ENCODE data around the gene HEATR5B. TPM values are rescaled to one million over a fixed set of nuclear protein-coding genes. Genes with fewer than 3 reads are reported as not detected.

HEATR5B gene
- total and polyA plus RNA-seq, 8 donors, result 8.7 to 15.5 (median 13.3) TPM

DNA sequence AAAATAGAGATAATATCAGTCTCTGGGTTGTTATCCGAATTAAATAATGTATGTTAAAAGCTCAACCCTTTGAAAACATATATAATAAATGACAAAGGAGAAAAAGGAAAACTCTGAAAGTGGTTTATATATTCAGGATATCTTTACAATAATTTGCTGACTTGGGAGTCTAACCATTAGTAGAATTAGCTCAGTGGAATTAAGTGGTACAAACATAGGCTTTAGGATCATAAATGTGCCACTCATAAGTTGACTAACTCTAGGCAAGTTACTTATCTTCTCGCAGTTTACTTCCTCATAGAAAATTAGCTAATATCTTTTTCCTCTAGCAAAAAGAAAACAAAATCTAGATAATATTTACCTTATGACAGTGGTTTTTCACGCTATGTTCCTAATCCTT, 44.6 kb downstream of the HEATR5B start:
- ATAC-seq (no peak), DNase-seq (no peak), FAIRE-seq (no peak)
- TF ChIP-seq, protein P1, sequence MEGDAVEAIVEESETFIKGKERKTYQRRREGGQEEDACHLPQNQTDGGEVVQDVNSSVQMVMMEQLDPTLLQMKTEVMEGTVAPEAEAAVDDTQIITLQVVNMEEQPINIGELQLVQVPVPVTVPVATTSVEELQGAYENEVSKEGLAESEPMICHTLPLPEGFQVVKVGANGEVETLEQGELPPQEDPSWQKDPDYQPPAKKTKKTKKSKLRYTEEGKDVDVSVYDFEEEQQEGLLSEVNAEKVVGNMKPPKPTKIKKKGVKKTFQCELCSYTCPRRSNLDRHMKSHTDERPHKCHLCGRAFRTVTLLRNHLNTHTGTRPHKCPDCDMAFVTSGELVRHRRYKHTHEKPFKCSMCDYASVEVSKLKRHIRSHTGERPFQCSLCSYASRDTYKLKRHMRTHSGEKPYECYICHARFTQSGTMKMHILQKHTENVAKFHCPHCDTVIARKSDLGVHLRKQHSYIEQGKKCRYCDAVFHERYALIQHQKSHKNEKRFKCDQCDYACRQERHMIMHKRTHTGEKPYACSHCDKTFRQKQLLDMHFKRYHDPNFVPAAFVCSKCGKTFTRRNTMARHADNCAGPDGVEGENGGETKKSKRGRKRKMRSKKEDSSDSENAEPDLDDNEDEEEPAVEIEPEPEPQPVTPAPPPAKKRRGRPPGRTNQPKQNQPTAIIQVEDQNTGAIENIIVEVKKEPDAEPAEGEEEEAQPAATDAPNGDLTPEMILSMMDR (IDR thresholded peaks at IDR 0.05), result no peak
- no peaks in the 10 kb centered on the region for H3K4me1 ChIP-seq
- H3K27me3 ChIP-seq, result no peaks in the 10 kb centered on the region
- peaks cover 3 to 10% (median 3%) of the 10 kb centered on the region in 3 donors for H3K36me3 ChIP-seq
- H3K9me3 ChIP-seq, result no peaks in the 10 kb centered on the region
- WGBS, 2 donors, result 79% methylated on average over 3 of the region's 3 CpGs
- H3K27ac ChIP-seq, result no peak overlapping the region
- H3K4me3 ChIP-seq, result no peak overlapping the region
- intact Hi-C loops (cut with DNase I), result no loop called here

DNA sequence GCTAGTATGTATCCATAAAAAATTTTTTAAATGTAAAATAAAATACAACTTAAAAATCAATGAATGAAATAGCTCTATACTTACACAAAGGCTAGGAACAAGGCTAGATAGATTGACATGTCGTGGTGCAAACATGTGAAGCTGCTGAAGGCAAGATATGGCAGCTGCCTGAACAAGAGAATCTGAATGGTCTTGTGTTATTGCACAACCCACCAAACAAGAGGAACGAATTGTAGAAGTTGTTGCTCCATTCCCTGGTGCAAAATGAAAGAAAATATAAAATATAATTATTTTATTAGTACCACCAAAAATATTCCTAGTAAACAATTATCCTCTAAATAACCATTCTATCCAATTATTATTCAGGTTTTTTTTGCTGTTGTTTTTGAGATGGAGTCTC, 46.4 kb downstream of the HEATR5B start:
- 86 to 87% methylated on average over 2 of the region's 2 CpGs for WGBS, 2 donors
- no peaks in the 10 kb centered on the region for H3K27me3 ChIP-seq

DNA sequence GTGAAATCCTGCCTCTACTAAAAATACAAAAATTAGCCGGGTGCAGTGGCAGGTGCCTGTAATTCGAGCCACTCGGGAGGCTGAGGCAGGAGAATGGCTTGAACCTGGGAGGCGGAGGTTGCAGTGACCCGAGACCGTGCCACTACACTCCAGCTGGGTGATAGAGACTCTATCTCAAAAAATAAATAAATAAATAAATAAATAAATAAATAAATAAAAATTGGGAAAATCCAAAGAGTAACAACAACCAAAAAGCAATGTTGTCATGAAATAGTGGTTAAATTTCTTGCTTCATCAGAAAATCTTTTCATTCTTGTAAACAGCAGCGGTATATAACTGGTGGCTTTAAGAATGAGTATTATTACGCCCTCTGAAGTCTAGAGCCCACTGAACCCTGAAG, 54.4 kb downstream of the HEATR5B start:
- FAIRE-seq, result no peak
- H3K27ac ChIP-seq, result no peak overlapping the region
- ATAC-seq, result no peak
- peaks cover 0 to 38% (median 8%) of the 10 kb centered on the region in 3 donors for H3K36me3 ChIP-seq
- no peak overlapping the region for H3K4me3 ChIP-seq
- WGBS, 2 donors, result 99 to 100% methylated on average over 8 of the region's 8 CpGs
- intact Hi-C loops (cut with DNase I), result no loop called here
- DNase-seq, result no peak
- TF ChIP-seq, protein P1 (IDR thresholded peaks at IDR 0.05), result no peak
- H3K9me3 ChIP-seq, result no peaks in the 10 kb centered on the region
- no peaks in the 10 kb centered on the region for H3K4me1 ChIP-seq
- H3K27me3 ChIP-seq, result no peaks in the 10 kb centered on the region

More for the DNA sequence above, 46.4 kb downstream of the HEATR5B start:
- no peaks in the 10 kb centered on the region for H3K9me3 ChIP-seq
- TF ChIP-seq, protein P1 (IDR thresholded peaks at IDR 0.05), result no peak
- intact Hi-C loops (cut with DNase I), result no loop called here
- H3K4me3 ChIP-seq, result no peak overlapping the region
- no peaks in the 10 kb centered on the region for H3K4me1 ChIP-seq
- ATAC-seq (no peak), FAIRE-seq (no peak), DNase-seq (no peak)
- no peak overlapping the region for H3K27ac ChIP-seq
- H3K36me3 ChIP-seq, result peaks cover 3 to 16% (median 3%) of the 10 kb centered on the region in 3 donors

DNA sequence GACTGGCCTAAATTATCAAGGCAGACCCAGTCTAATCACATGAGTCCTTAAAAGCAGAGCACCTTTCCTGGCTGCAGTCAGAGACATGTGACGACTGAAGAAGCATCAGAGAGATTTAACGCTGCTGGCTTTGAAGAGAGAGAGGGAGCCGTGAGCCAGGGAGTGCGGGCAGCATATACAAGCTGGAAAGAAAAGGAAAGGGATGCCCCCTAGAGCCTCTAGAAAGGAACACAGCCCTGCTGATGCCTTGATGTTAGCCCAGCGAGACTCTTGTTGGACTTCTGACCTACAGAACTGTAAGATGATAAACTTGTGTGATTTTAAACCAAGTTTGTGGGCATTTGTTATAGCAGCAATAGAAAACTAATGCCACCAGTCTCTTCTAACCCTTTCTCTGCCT, 58.1 kb downstream of the HEATR5B start:
- Histone ChIP-seq H3K27me3 (no peaks in the 10 kb centered on the region), H3K36me3 (peaks cover 0 to 32% (median 8%) of the 10 kb centered on the region in 3 donors), H3K4me1 (peaks cover 0 to 2% (median 0%) of the 10 kb centered on the region in 3 donors), H3K27ac (no peak overlapping the region), H3K9me3 (no peaks in the 10 kb centered on the region), H3K4me3 (no peak overlapping the region)
- 96 to 97% methylated on average over 5 of the region's 5 CpGs for WGBS, 2 donors
- DNase-seq (no peak), ATAC-seq (no peak), FAIRE-seq (no peak)
- TF ChIP-seq, protein P1 (IDR thresholded peaks at IDR 0.05), result no peak
- intact Hi-C loops (cut with DNase I), result no loop called here

DNA sequence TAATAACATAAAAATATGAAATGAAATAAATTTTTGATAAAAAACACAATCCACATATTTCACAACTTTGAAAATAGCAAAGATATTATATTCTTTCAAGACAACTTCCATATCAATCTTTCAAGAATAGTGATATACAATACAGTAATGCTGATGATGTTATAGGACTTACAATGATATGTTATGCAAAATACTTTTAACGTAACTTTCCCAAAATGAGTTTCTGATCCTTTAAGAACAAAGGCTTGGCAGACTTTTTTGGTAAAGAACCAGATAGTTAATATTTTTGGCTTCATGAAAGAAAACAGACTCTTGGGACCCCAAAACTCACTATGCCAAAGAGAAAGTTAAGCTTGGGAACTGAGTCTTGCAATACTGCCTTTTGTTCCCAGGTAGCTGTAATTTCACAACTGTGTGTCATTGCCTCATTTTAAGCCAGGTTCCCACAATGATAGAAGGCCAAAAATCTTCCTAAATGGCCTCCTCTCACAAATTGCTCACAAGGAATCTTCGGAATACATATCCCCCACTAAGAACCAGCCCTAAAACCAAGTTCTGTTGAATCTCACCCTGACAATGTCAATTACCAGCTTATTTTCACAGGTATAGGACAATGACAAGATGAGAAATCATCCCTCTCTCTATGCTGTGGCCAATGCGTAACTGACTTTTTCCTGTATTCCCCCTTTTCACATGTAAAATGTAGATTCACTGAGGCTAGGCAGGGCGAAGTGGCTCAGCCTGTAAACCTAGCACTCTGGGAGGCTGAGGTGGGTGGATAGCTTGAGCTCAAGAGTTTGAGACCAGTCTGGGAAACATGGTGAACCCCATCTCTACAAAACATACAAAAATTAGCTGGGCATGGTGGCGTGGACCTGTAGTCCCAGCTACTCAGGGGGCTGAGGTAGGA, 63.0 kb downstream of the HEATR5B start:
- TF ChIP-seq, protein P1 (IDR thresholded peaks at IDR 0.05), result no peak
- peak overlapping the region in 1 of 4 donors; percentile 24 for H3K27ac ChIP-seq
- FAIRE-seq, result peak; percentile 85

More for the DNA sequence above, 63.0 kb downstream of the HEATR5B start:
- Histone ChIP-seq H3K4me3 (no peak overlapping the region), H3K36me3 (peaks cover 0 to 29% (median 16%) of the 10 kb centered on the region in 3 donors), H3K4me1 (peaks cover 0 to 11% (median 0%) of the 10 kb centered on the region in 3 donors), H3K9me3 (no peaks in the 10 kb centered on the region), H3K27me3 (no peaks in the 10 kb centered on the region)
- intact Hi-C loops (cut with DNase I), result no loop called here
- DNase-seq (no peak), ATAC-seq (peak in 1 of 4 donors; percentile 9)
- 94 to 96% methylated on average over 5 of the region's 5 CpGs for WGBS, 2 donors
